Neural cell (in vitro differentiated cells): Measurements from ENCODE around the gene CAPRIN1.

Source experiments
- EZH2 ChIP-seq: fragments of 200-600, 300-800 bp; shearing (Covaris generic), sonication (generic); IDR thresholded peaks from 2 replicates; pipeline ENCODE4 v1.6.1; 2014; ENCODE audit warnings: antibody characterized with exemption, low read length, borderline replicate concordance, mild to moderate bottlenecking; ENCODE audit not compliant: insufficient read depth, poor library complexity, severe bottlenecking
- RAD21 ChIP-seq: fragments of 450-650 bp; conservative IDR thresholded peaks from 2 replicates; pipeline ENCODE4 v1.6.1; 2014; ENCODE audit warnings: antibody characterized with exemption, mild to moderate bottlenecking, moderate library complexity
- TF ChIP-seq, protein P1 (sequence below): fragments of 450-650 bp; IDR thresholded peaks from 2 replicates; pipeline ENCODE4 v1.5.1; 2014; ENCODE audit warnings: antibody characterized with exemption, mild to moderate bottlenecking, moderate library complexity; ENCODE audit not compliant: poor library complexity, severe bottlenecking

DNA sequence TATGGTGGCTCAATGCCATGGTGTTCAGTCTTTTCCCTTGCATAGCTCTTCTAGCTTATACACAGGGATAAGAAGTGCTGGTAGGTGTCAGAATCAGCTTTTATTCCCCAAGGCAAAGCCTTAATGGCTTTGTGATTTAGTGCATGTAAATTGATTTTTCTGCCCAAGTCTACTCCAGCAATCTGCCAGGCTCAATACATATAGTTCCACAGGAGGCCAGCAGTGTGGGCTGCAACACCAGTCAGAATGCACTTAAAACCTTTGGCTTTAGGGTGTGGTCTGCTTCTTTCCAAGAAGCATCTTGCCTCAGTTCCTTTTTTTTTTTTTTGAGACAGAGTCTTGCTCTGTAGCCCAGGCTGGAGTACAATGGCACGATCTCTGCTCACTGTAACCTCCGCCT is 14.5 kb upstream of the CAPRIN1 start:
- TF ChIP-seq, protein P1, sequence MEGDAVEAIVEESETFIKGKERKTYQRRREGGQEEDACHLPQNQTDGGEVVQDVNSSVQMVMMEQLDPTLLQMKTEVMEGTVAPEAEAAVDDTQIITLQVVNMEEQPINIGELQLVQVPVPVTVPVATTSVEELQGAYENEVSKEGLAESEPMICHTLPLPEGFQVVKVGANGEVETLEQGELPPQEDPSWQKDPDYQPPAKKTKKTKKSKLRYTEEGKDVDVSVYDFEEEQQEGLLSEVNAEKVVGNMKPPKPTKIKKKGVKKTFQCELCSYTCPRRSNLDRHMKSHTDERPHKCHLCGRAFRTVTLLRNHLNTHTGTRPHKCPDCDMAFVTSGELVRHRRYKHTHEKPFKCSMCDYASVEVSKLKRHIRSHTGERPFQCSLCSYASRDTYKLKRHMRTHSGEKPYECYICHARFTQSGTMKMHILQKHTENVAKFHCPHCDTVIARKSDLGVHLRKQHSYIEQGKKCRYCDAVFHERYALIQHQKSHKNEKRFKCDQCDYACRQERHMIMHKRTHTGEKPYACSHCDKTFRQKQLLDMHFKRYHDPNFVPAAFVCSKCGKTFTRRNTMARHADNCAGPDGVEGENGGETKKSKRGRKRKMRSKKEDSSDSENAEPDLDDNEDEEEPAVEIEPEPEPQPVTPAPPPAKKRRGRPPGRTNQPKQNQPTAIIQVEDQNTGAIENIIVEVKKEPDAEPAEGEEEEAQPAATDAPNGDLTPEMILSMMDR, result no peak
- TF ChIP-seq EZH2 (no peak), RAD21 (no peak)
